ENCODE measurements around the gene NKX1-2. TPM values are rescaled to one million over a fixed set of nuclear protein-coding genes. Genes with fewer than 3 reads are reported as not detected.

The NKX1-2 gene
- total and polyA plus RNA-seq, 8 donors: not detected

DNA sequence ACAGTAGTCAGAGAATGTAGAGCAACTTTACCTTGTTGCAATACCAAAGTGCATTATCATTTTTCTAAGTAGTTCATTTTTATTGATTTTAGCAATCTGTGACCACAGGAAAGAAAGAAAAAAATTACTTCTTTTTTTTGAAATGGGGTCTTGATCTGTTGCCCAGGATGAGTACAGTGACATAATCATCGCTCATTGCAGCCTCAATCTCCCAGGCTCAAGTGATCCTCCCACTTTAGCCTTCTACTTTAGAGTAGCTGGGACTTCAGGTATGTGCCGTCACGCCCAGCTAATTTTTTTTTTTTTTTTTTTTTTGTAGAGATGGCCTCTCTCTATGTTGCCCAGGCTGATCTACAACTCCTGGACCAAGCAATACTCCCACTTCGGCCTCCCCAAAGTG, 19.8 kb downstream of the NKX1-2 start:
- no peaks in the 10 kb centered on the region for H3K36me3 ChIP-seq
- DNase-seq (no peak), ATAC-seq (no peak)
- H3K9me3 ChIP-seq: no peaks in the 10 kb centered on the region
- intact Hi-C loops (cut with DNase I): no loop called here
- H3K4me1 ChIP-seq: no peaks in the 10 kb centered on the region
- TF ChIP-seq, protein P1, sequence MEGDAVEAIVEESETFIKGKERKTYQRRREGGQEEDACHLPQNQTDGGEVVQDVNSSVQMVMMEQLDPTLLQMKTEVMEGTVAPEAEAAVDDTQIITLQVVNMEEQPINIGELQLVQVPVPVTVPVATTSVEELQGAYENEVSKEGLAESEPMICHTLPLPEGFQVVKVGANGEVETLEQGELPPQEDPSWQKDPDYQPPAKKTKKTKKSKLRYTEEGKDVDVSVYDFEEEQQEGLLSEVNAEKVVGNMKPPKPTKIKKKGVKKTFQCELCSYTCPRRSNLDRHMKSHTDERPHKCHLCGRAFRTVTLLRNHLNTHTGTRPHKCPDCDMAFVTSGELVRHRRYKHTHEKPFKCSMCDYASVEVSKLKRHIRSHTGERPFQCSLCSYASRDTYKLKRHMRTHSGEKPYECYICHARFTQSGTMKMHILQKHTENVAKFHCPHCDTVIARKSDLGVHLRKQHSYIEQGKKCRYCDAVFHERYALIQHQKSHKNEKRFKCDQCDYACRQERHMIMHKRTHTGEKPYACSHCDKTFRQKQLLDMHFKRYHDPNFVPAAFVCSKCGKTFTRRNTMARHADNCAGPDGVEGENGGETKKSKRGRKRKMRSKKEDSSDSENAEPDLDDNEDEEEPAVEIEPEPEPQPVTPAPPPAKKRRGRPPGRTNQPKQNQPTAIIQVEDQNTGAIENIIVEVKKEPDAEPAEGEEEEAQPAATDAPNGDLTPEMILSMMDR (IDR thresholded peaks at IDR 0.05): no peak
- peaks cover 0 to 14% of the 10 kb centered on the region in 2 donors for H3K27me3 ChIP-seq
- H3K27ac ChIP-seq: no peak overlapping the region
- no peak overlapping the region for H3K4me3 ChIP-seq

DNA sequence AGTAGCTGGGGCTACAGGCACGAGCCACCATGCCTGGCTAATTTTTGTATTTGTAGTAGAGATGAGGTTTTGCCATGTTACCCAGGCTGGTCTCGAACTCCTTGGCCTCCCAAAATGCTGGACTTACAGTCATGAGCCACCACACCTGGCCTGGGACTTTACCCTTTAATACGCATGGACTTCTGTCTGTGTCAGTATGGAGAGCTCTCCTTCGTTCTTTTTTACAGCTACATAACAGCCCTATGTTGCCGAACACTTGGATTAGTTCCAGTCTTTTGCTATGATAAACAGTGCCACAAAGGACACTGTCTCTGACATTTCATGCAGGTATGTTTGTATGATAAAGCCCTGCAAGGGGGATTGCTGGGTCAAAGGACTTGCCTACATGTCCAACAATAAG, 20.3 kb downstream of the NKX1-2 start:
- TF ChIP-seq, protein P1 (IDR thresholded peaks at IDR 0.05): no peak
- H3K27me3 ChIP-seq: peaks cover 0 to 14% of the 10 kb centered on the region in 2 donors
- H3K27ac ChIP-seq: no peak overlapping the region
- no peaks in the 10 kb centered on the region for H3K36me3 ChIP-seq
- ATAC-seq: no peak
- DNase-seq: no peak
- no peaks in the 10 kb centered on the region for H3K4me1 ChIP-seq
- intact Hi-C loops (cut with DNase I): no loop called here
- no peak overlapping the region for H3K4me3 ChIP-seq
- H3K9me3 ChIP-seq: no peaks in the 10 kb centered on the region

DNA sequence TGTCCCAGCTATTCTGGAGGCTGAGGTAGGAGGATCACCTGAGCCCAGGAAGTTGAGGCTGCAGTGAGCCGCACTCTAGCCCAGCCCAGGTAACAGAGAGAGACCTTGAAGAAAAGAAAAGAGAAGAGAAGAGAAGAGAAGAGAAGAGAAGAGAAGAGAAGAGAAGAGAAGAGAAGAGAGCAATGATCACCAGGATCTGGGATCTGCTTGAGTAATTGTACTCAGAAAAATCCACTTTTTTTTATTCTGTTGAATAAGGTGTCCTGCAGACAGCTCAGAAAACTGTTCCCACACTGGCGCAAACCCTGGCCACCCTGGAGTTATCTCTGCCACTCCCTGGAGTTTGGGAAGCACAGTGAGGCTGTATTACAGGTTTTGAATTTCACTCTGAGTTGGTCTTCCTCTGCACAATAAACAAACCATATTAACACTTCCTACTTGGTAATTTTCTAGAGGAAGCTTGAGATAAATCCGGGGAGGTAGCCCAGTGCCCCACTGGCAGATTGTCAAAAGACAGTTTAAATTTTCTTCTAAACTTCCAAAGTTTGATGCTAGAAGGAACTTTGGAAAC, 21.5 kb downstream of the NKX1-2 start:
- intact Hi-C loops (cut with DNase I): no loop called here
- no peak for DNase-seq
- Histone ChIP-seq H3K27ac (no peak overlapping the region), H3K4me3 (no peak overlapping the region), H3K4me1 (no peaks in the 10 kb centered on the region), H3K36me3 (no peaks in the 10 kb centered on the region), H3K9me3 (no peaks in the 10 kb centered on the region), H3K27me3 (peaks cover 0 to 14% of the 10 kb centered on the region in 2 donors)
- TF ChIP-seq, protein P1 (IDR thresholded peaks at IDR 0.05): no peak
- no peak for ATAC-seq

DNA sequence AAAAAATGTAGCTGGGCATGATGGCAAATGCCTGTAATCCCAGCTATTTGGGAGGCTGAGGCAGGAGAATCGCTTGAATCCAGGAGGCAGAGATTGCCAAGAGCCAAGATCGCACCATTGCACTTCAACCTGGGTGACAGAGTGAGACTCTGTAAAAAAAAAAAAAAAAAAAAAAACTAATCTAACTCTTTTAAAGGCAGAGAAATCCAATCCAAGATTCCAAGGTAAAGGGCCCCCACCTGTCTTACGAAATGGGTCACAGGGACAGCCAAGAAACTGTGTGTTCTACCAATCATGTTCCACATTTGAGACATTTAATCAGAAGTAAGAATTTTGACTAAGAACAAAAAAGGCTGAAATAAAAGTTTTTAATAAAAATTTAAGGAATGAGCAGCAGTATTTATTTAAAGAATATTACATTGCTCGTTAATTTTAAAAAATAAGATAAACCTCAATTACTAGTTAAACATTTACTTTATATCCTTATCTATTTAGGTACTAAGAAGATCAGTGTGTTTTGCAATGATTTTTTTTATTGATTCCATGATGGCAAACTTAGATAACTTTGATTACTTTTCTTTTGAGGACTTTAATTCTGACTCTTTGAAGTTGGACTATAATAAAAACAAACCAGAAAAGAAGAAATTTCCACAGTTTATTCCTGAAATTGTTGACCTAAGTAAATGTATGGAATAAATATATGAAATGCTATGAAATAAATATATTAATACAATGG, 24.4 kb downstream of the NKX1-2 start:
- ATAC-seq: no peak
- Histone ChIP-seq H3K27me3 (peaks cover 0 to 42% of the 10 kb centered on the region in 2 donors), H3K9me3 (no peaks in the 10 kb centered on the region), H3K27ac (no peak overlapping the region), H3K4me1 (no peaks in the 10 kb centered on the region), H3K36me3 (no peaks in the 10 kb centered on the region), H3K4me3 (no peak overlapping the region)
- intact Hi-C loops (cut with DNase I): no loop called here
- TF ChIP-seq, protein P1 (IDR thresholded peaks at IDR 0.05): no peak
- no peak for DNase-seq

DNA sequence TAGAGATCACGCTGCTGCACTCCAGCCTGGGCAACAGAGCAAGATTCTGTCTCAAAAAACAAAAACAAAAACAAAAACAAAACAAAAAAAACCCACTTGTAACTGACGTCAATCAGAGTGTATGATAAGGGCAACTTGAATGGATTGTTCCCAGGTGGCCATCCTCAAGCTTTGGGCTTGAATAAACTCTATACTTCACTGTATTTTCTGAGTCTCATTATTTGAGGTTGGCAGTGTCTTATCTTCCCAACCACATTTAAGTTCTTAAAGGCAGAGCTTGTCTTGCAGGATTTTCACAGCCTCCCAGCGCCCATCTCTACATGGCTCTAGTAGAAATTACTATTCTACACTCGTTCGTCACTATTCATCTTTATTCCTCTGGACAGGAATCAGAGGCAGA, 26.0 kb downstream of the NKX1-2 start:
- ATAC-seq (no peak), DNase-seq (no peak)
- Histone ChIP-seq H3K4me1 (peaks cover 0 to 6% of the 10 kb centered on the region in 2 donors), H3K36me3 (no peaks in the 10 kb centered on the region), H3K9me3 (no peaks in the 10 kb centered on the region), H3K27me3 (peaks cover 0 to 47% of the 10 kb centered on the region in 2 donors), H3K4me3 (no peak overlapping the region), H3K27ac (no peak overlapping the region)
- intact Hi-C loops (cut with DNase I): no loop called here
- TF ChIP-seq, protein P1 (IDR thresholded peaks at IDR 0.05): no peak
